Gastroesophageal sphincter (tissue), 4 donors: Measurements from ENCODE around the gene CCDC154. TPM values are rescaled to one million over a fixed set of nuclear protein-coding genes. Genes with fewer than 3 reads are reported as not detected.
"Not testable (repeated sequence)": the region's sequence is repeated elsewhere in the genome, so short reads cannot be mapped to it uniquely, and the experiment has no call there.

ENCODE experiments used
- ATAC-seq: fragments of 150-250 bp; one replicate; pipeline ENCODE4 v1.9.1; 2016; ENCODE audit warnings: mild to moderate bottlenecking, moderate library complexity
- H3K27ac ChIP-seq, 4 donors: fragments of 200-600 bp; sonication (generic) in 3 of 4; 1 replicate in 3 of 4; 2 replicates in 1 of 4; pipeline ENCODE4 v1.5.1; 2016 to 2019
- H3K27me3 ChIP-seq: fragments of 200-600 bp; sonication (generic); one replicate; pipeline ENCODE4 v1.5.1; 2019
- H3K36me3 ChIP-seq, 2 donors: fragments of 200-600 bp; sonication (generic); one replicate each; pipeline ENCODE4 v1.5.1; 2019; ENCODE audit warnings: control low read depth in 1 of 2
- H3K4me1 ChIP-seq, 3 donors: fragments of 200-600 bp; sonication (generic); 1 replicate in 2 of 3; 2 replicates in 1 of 3; pipeline ENCODE4 v1.5.1; 2016 to 2019; ENCODE audit warnings: control low read depth in 2 of 3
- H3K4me3 ChIP-seq, 2 donors: fragments of 200-600 bp; sonication (generic); one replicate each; pipeline ENCODE4 v1.5.1; 2019; ENCODE audit warnings: mild to moderate bottlenecking in 1 of 2, moderate library complexity in 1 of 2
- H3K9me3 ChIP-seq, 3 donors: fragments of 200-600 bp; sonication (generic); one replicate each; pipeline ENCODE4 v1.5.1; 2017 to 2019; ENCODE audit warnings: control low read depth in 2 of 3
- CTCF ChIP-seq, 4 experiments: fragments of 200-600 bp in 2 of 4; fragments of 450-650 bp in 2 of 4; sonication (generic) in 1 of 4; IDR thresholded peaks; one replicate each; pipeline ENCODE4 v1.5.1; 2017 to 2019; ENCODE audit warnings: antibody characterized with exemption in 4 of 4, mild to moderate bottlenecking in 2 of 4, moderate library complexity in 2 of 4
- EP300 ChIP-seq: sonication (generic); formaldehyde crosslinking; IDR thresholded peaks from one replicate; pipeline ENCODE4 v1.6.1; 2017; ENCODE audit warnings: antibody characterized with exemption, mild to moderate bottlenecking
- POLR2A ChIP-seq, 2 donors: fragments of 450-650 bp; IDR thresholded peaks; one replicate each; pipeline ENCODE4 v1.6.1; 2017; ENCODE audit warnings: antibody characterized with exemption in 2 of 2, mild to moderate bottlenecking in 2 of 2, moderate library complexity in 1 of 2
- POLR2AphosphoS5 ChIP-seq: sonication (generic); formaldehyde crosslinking; IDR thresholded peaks from one replicate; pipeline ENCODE4 v1.6.1; 2017; ENCODE audit warnings: antibody characterized with exemption
- WGBS, 2 donors: methylation state at CpG; one replicate each; pipeline ENCODE4 v1.1.5; 2018; ENCODE audit warnings: low coverage in 1 of 2; 5-methylcytosine and 5-hydroxymethylcytosine counted together
- total RNA-seq, 4 donors: library from RNA; depleted of rRNA; stranded (reverse); fragments of >200 nt; gene quantifications; one replicate each; pipeline ENCODE4 v1.1.0, GENCODE V29; 2016

Gene CCDC154
- total RNA-seq, 4 donors from 2014 or later = not detected

DNA sequence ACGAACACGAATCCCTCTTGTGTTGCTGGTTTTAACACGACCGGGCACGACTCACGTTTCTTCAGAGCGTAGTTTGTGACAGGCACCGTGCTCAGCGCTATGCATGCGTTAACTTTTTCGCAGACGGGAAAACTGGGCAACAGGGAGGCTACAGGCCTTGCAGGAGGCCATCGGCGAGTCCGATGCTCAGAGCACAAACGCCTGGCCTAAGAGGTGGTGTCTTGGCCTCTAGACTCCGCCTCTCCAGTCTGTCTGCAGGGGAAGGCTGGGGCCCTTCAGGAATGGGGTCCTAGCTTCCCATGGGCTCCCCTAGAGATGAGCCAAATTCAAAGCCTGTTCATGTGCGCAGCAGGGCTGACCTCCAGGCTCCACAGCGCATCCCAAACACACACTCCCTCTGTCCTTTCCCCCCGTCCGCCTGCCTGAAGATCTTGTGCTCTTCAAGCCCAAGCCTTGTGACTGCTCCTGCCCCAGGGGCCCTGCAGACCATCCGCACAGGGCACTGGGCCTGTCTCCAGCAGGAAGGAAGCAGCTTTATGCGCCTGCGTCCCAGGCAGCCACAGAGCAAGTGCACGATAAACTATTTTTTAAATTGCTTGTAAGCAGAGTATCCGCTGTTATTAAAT lies 27.3 kb upstream of the CCDC154 start:
- TF ChIP-seq CTCF (IDR thresholded peaks at IDR 0.05) (no peak), EP300 (no peak), POLR2A (IDR thresholded peaks at IDR 0.05) (no peak), POLR2AphosphoS5 (no peak)
- H3K4me3 ChIP-seq = no peak overlapping the region
- H3K27ac ChIP-seq = no peak overlapping the region
- no peaks in the 10 kb centered on the region for H3K9me3 ChIP-seq
- ATAC-seq = no peak
- H3K36me3 ChIP-seq = no peaks in the 10 kb centered on the region
- WGBS, 2 donors = 85 to 96% methylated on average over 3 to 5 of the region's 26 CpGs
- peaks cover 0 to 60% (median 16%) of the 10 kb centered on the region in 3 donors for H3K4me1 ChIP-seq
- H3K27me3 ChIP-seq = no peaks in the 10 kb centered on the region

DNA sequence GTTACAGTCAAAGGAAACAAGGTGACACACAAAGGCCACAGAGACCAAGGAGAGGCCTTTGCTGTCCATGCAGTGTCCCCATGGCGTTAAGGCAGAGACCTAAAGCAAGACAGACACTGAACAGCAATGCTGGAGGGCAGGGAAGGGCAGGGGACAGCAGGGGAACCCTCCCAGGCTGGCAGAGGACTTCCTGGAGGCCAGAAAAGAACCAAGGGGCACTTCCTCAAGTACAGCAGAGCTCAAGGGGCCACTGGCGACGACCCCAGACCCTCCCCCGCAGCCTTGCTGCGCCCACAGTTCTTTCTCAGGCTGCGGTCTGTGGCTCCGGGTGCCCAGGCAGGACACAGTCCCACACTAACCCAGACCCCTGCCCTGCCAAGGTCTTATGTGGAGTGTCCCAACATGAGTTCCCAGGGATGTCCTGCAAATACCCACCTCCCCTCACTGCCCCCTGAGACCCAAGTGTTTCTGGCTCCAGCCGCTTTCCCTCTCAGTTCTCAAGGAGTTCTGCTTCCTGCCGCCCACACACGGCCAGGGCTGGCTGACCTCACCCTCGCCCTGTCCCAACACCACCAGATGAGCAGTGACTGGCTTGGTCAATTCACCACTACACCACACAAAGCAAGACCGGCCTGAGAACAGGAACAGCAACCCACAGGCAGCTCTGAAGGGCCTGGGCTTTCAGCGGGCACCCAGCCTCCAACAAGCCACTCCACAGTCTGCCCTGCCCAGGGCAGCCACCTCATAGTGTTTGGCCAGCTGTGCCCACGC lies 26.3 kb upstream of the CCDC154 start:
- Histone ChIP-seq H3K36me3 (peaks cover 0 to 5% of the 10 kb centered on the region in 2 donors), H3K4me1 (peaks cover 0 to 56% (median 14%) of the 10 kb centered on the region in 3 donors), H3K4me3 (no peak overlapping the region), H3K27ac (peak overlapping the region in 1 of 4 donors; percentile 3), H3K27me3 (no peaks in the 10 kb centered on the region), H3K9me3 (no peaks in the 10 kb centered on the region)
- no peak for ATAC-seq
- 40% methylated on average over 1 of the region's 14 CpGs; no CpG with 5 or more reads in 1 of the 2 donors for WGBS, 2 donors
- no peak for TF ChIP-seq CTCF (IDR thresholded peaks at IDR 0.05)
- no peak for TF ChIP-seq POLR2AphosphoS5
- TF ChIP-seq EP300 = no peak
- TF ChIP-seq POLR2A (IDR thresholded peaks at IDR 0.05) = no peak

DNA sequence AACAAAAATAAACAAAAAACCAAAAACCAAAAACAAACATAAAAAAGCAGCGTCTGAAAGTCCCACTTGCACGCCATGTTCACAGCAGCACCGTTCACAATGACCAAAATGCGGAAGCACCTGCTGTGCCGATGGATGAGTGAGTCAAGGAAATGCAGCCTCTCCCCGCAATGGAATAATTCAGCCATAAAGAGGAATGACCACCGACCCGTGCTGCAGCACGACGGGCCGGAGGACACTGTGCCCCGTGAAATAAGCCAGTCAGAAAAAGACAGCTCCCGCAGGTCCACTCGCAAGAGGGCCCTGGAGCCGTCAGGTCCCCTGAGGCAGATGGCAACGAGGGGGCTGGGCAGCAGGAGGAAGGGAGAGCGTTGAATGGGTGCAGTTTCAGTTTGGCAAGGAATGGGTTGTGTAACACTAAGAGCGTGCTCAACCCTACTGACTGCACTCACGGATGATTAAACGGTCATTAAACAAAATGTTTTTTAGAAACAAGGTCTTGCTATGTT lies 25.4 kb upstream of the CCDC154 start:
- peak overlapping the region in 1 of 2 donors; percentile 12 for H3K4me3 ChIP-seq
- no peaks in the 10 kb centered on the region for H3K9me3 ChIP-seq
- TF ChIP-seq CTCF (IDR thresholded peaks at IDR 0.05) = no peak
- TF ChIP-seq EP300 = no peak
- no peak for TF ChIP-seq POLR2A (IDR thresholded peaks at IDR 0.05)
- TF ChIP-seq POLR2AphosphoS5 = no peak
- WGBS, 2 donors = 64% methylated on average over 15 of the region's 20 CpGs; no CpG with 5 or more reads in 1 of the 2 donors
- H3K27ac ChIP-seq = no peak overlapping the region
- ATAC-seq = no peak
- H3K4me1 ChIP-seq = peaks cover 0 to 51% (median 11%) of the 10 kb centered on the region in 3 donors
- peaks cover 0 to 14% of the 10 kb centered on the region in 2 donors for H3K36me3 ChIP-seq
- H3K27me3 ChIP-seq = no peaks in the 10 kb centered on the region

- H3K9me3 ChIP-seq, H3K27ac ChIP-seq, ATAC-seq, H3K4me3 ChIP-seq, H3K27me3 ChIP-seq: not testable (repeated sequence)
- H3K36me3 ChIP-seq = peaks cover 0 to 20% of the 10 kb centered on the region in 2 donors
- H3K4me1 ChIP-seq = peaks cover 0 to 48% (median 11%) of the 10 kb centered on the region in 3 donors
- 79 to 80% methylated on average over 2 to 4 of the region's 5 CpGs for WGBS, 2 donors
Measured at GRCh38 chr16:1469141-1469540, 24.8 kb upstream of the CCDC154 start.

GRCh38 chr16:1468426-1468810 lies 24.1 kb upstream of the CCDC154 start:
- 88% methylated on average over 7 of the region's 22 CpGs; no CpG with 5 or more reads in 1 of the 2 donors for WGBS, 2 donors
- Histone ChIP-seq H3K27me3 (no peaks in the 10 kb centered on the region), H3K27ac (no peak overlapping the region), H3K4me1 (peaks cover 0 to 41% (median 6%) of the 10 kb centered on the region in 3 donors), H3K4me3 (no peak overlapping the region), H3K9me3 (no peaks in the 10 kb centered on the region), H3K36me3 (peaks cover 0 to 27% of the 10 kb centered on the region in 2 donors)
- ATAC-seq = no peak
- TF ChIP-seq CTCF (IDR thresholded peaks at IDR 0.05) (no peak), POLR2AphosphoS5 (no peak), EP300 (no peak), POLR2A (IDR thresholded peaks at IDR 0.05) (no peak)
